Kidney epithelial cell (primary cell): ENCODE data around the gene PRL. TPM values are rescaled to one million over a fixed set of nuclear protein-coding genes. Genes with fewer than 3 reads are reported as not detected.

ENCODE experiments used
- DNase-seq: peaks from one replicate; pipeline ENCODE4 v3.0.0-alpha.2; 2010; ENCODE audit warnings: low read depth
- H3K27me3 ChIP-seq: 2 replicates; pipeline ENCODE4 v1.6.0; 2011; ENCODE audit warnings: low read length; ENCODE audit not compliant: control insufficient read depth, insufficient read depth
- H3K36me3 ChIP-seq: 2 replicates; pipeline ENCODE4 v1.5.1; 2011; ENCODE audit warnings: low read length; ENCODE audit not compliant: control insufficient read depth, insufficient read depth
- H3K4me3 ChIP-seq: 2 replicates; pipeline ENCODE4 v1.5.1; 2011; ENCODE audit warnings: low read depth, mild to moderate bottlenecking, control low read depth, low read length
- CTCF ChIP-seq: IDR thresholded peaks from 2 replicates; pipeline ENCODE4 v1.5.1; 2011; ENCODE audit warnings: mild to moderate bottlenecking, moderate library complexity, low read length, control low read depth, inconsistent platforms; ENCODE audit not compliant: insufficient read depth, poor library complexity, severe bottlenecking
- total RNA-seq: library from RNA; depleted of rRNA; stranded (reverse); fragments of >200 nt; gene quantifications from 2 replicates; pipeline ENCODE4 v1.2.3, GENCODE V29; 2015

Gene PRL
- total RNA-seq, 1 donor from 2014 or later = not detected

GRCh38 chr6:22308939-22309338 is 12.1 kb upstream of the PRL start:
- Histone ChIP-seq H3K27me3 (no peaks in the 10 kb centered on the region), H3K36me3 (peaks cover 2% of the 10 kb centered on the region), H3K4me3 (no peak overlapping the region)
- no peak for DNase-seq
- TF ChIP-seq CTCF = no peak

- no peaks in the 10 kb centered on the region for H3K27me3 ChIP-seq
- no peak for TF ChIP-seq CTCF
- DNase-seq = no peak
- H3K36me3 ChIP-seq = no peaks in the 10 kb centered on the region
- H3K4me3 ChIP-seq = no peak overlapping the region
Measured at GRCh38 chr6:22306741-22307466, 10.1 kb upstream of the PRL start.

DNA sequence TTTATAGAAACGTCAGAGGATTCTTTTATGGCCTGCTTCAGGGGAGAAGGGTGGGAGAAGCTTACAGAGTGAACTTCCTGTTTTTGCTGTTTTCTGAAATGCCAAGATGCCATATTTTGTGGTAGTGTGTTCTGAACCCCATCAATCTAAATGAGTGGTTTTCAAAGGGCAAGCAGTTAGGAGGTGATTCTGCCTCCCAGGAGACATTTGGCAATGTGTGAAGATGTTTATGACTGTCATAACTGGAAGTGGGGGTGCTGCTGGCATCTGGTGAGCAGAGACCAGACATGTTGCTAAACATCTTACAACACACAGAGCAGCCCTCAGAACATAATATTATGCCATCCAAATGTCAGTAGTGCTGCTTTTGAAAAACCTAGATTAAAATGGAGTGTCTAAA is 6.0 kb upstream of the PRL start:
- no peak for DNase-seq
- Histone ChIP-seq H3K27me3 (no peaks in the 10 kb centered on the region), H3K4me3 (no peak overlapping the region), H3K36me3 (no peaks in the 10 kb centered on the region)
- no peak for TF ChIP-seq CTCF

DNA sequence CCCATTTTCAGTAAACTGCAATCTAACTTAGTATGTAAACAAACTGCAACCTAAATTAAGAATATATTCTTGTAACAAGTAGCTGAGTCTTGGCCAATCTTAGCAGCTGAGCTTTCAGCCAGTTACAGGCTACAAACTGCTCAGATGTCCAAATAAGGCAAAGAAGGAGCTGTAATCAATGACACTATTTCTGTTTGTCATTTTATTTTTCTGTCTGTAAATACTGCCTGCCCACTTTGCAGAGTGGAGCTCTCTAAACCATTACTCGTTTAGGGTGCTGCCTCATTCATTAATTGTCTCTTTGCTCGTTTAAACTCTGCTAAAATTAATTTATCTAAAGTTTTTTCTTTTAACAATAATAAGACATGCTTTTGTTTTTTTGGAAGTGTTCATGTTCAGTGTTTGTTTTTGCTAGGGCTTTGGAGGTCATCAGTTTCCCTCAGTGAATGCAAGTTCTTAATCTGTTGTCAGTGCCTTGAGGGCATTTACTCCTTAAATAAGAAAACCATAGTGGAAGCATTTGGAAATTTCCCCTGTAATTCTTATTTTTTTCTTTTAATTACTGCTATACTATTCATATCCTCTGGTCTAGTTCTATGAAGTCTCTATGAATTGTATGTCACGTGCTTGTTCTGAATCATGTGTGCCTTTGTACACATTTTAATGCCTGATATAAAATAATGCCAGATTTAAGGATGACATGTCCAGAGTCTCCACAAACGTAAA is 3.6 kb upstream of the PRL start:
- no peaks in the 10 kb centered on the region for H3K36me3 ChIP-seq
- no peaks in the 10 kb centered on the region for H3K27me3 ChIP-seq
- no peak overlapping the region for H3K4me3 ChIP-seq
- TF ChIP-seq CTCF = no peak
- DNase-seq = no peak

GRCh38 chr6:22298475-22298890 is 1.6 kb upstream of the PRL start:
- H3K36me3 ChIP-seq = no peaks in the 10 kb centered on the region
- TF ChIP-seq CTCF = no peak
- H3K27me3 ChIP-seq = no peaks in the 10 kb centered on the region
- DNase-seq = no peak
- no peak overlapping the region for H3K4me3 ChIP-seq

GRCh38 chr6:22296067-22296466 is 769 bp downstream of the PRL start:
- no peak for TF ChIP-seq CTCF
- Histone ChIP-seq H3K36me3 (no peaks in the 10 kb centered on the region), H3K4me3 (no peak overlapping the region), H3K27me3 (no peaks in the 10 kb centered on the region)
- no peak for DNase-seq
